Mucosa of rectum (tissue), 2 donors: ENCODE data around the gene CTU1.
A peak's percentile ranks its signal among the peaks of the same experiment; 100 is the strongest.
"Not testable (repeated sequence)": the region's sequence is repeated elsewhere in the genome, so short reads cannot be mapped to it uniquely, and the experiment has no call there.

Experiments
- H3K27ac ChIP-seq, 2 donors: one replicate each; pipeline ENCODE4 v1.7.0; 2013; ENCODE audit warnings: inconsistent platforms in 2 of 2, low read depth in 2 of 2, low read length in 2 of 2
- H3K27me3 ChIP-seq, 2 donors: one replicate each; pipeline ENCODE4 v1.7.0; 2013; ENCODE audit warnings: low read length in 2 of 2; ENCODE audit not compliant: control insufficient read depth in 2 of 2, insufficient read depth in 2 of 2
- H3K36me3 ChIP-seq, 2 donors: one replicate each; pipeline ENCODE4 v1.7.0; 2013; ENCODE audit warnings: low read length in 2 of 2; ENCODE audit not compliant: control insufficient read depth in 2 of 2, insufficient read depth in 2 of 2
- H3K4me1 ChIP-seq, 2 donors: one replicate each; pipeline ENCODE4 v1.7.0; 2013; ENCODE audit warnings: low read length in 2 of 2, mild to moderate bottlenecking in 1 of 2; ENCODE audit not compliant: control insufficient read depth in 2 of 2, insufficient read depth in 2 of 2
- H3K4me3 ChIP-seq, 2 donors: one replicate each; pipeline ENCODE4 v1.7.0; 2013; ENCODE audit warnings: low read length in 2 of 2
- H3K9ac ChIP-seq, 2 donors: one replicate each; pipeline ENCODE4 v1.7.0; 2013; ENCODE audit warnings: low read length in 2 of 2, low read depth in 1 of 2, mild to moderate bottlenecking in 1 of 2
- H3K9me3 ChIP-seq, 2 donors: one replicate each; pipeline ENCODE4 v1.7.0; 2013; ENCODE audit warnings: low read length in 2 of 2; ENCODE audit not compliant: control insufficient read depth in 2 of 2
- donor health status: healthy.
- donor health status: Normal muscosa, but diverticular disease.

CTU1 gene

GRCh38 chr19:51142809-51143475 is 34.7 kb upstream of the CTU1 start:
- H3K27me3 ChIP-seq, H3K9ac ChIP-seq, H3K9me3 ChIP-seq, H3K4me3 ChIP-seq, H3K36me3 ChIP-seq, H3K27ac ChIP-seq, H3K4me1 ChIP-seq: not testable (repeated sequence)

- no peaks in the 10 kb centered on the region for H3K27me3 ChIP-seq
- H3K4me3 ChIP-seq: peak within 1 kb of the TSS in 1 of 2 donors; percentile 7
- H3K9ac ChIP-seq: no peak within 1 kb of the TSS
- peak within 1 kb of the TSS; percentile 28 to 43 for H3K27ac ChIP-seq
- no peaks in the 10 kb centered on the region for H3K9me3 ChIP-seq
- peaks cover 2 to 3% of the 10 kb centered on the region in 2 donors for H3K4me1 ChIP-seq
- no peaks in the 10 kb centered on the region for H3K36me3 ChIP-seq
Observed at GRCh38 chr19:51142119-51142518, 33.9 kb upstream of the CTU1 start, which contains the start of gene SIGLEC7. Gene SIGLEC7, plus strand, starts transcription at chr19:51142301. Its CDS starts 69 bp downstream, at chr19:51142370.

DNA sequence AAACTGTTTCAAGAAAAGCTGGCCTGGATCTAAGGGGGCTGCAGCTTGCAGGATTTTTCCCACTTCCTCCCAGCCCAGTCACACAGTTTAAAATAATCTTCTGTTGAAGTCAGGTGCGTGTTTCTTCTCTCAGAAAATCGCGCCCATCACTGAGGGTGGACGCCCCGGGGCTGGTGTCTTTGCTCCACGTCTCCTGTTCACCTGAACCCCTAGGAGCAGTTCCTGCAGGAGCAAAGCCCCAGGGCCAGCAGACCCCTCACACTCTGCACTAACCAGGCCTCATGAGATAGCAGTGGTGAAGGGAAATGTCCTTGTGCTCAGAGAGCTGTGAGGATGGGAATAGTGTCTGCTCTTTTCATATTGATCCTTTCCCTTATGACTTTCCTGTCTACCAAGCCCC is 33.0 kb upstream of the CTU1 start:
- Histone ChIP-seq H3K36me3 (no peaks in the 10 kb centered on the region), H3K4me1 (peaks cover 2 to 3% of the 10 kb centered on the region in 2 donors), H3K27ac (no peak overlapping the region), H3K4me3 (no peak overlapping the region), H3K9ac (no peak overlapping the region), H3K9me3 (no peaks in the 10 kb centered on the region), H3K27me3 (no peaks in the 10 kb centered on the region)

GRCh38 chr19:51140441-51140840 is 32.2 kb upstream of the CTU1 start:
- no peak overlapping the region for H3K4me3 ChIP-seq
- H3K9ac ChIP-seq: no peak overlapping the region
- no peaks in the 10 kb centered on the region for H3K27me3 ChIP-seq
- H3K36me3 ChIP-seq: no peaks in the 10 kb centered on the region
- no peaks in the 10 kb centered on the region for H3K9me3 ChIP-seq
- peaks cover 2 to 3% of the 10 kb centered on the region in 2 donors for H3K4me1 ChIP-seq
- no peak overlapping the region for H3K27ac ChIP-seq

- H3K4me3 ChIP-seq: no peak overlapping the region
- no peaks in the 10 kb centered on the region for H3K36me3 ChIP-seq
- peaks cover 2 to 3% of the 10 kb centered on the region in 2 donors for H3K4me1 ChIP-seq
- no peaks in the 10 kb centered on the region for H3K27me3 ChIP-seq
- peak overlapping the region in 1 of 2 donors; percentile 62 for H3K27ac ChIP-seq
- H3K9ac ChIP-seq: no peak overlapping the region
- H3K9me3 ChIP-seq: no peaks in the 10 kb centered on the region
Observed at GRCh38 chr19:51139299-51140014, 31.2 kb upstream of the CTU1 start.

- no peaks in the 10 kb centered on the region for H3K27me3 ChIP-seq
- peaks cover 2 to 3% of the 10 kb centered on the region in 2 donors for H3K4me1 ChIP-seq
- H3K36me3 ChIP-seq: no peaks in the 10 kb centered on the region
- no peaks in the 10 kb centered on the region for H3K9me3 ChIP-seq
- H3K9ac ChIP-seq: no peak overlapping the region
- peak overlapping the region; percentile 11 to 62 for H3K27ac ChIP-seq
- no peak overlapping the region for H3K4me3 ChIP-seq
Observed at GRCh38 chr19:51138549-51138979, 30.4 kb upstream of the CTU1 start.

- peak overlapping the region; percentile 45 to 62 for H3K27ac ChIP-seq
- no peak overlapping the region for H3K4me3 ChIP-seq
- no peak overlapping the region for H3K9ac ChIP-seq
- no peaks in the 10 kb centered on the region for H3K36me3 ChIP-seq
- no peaks in the 10 kb centered on the region for H3K27me3 ChIP-seq
- peaks cover 2 to 3% of the 10 kb centered on the region in 2 donors for H3K4me1 ChIP-seq
- H3K9me3 ChIP-seq: no peaks in the 10 kb centered on the region
Observed at GRCh38 chr19:51137792-51138425, 29.7 kb upstream of the CTU1 start.

DNA sequence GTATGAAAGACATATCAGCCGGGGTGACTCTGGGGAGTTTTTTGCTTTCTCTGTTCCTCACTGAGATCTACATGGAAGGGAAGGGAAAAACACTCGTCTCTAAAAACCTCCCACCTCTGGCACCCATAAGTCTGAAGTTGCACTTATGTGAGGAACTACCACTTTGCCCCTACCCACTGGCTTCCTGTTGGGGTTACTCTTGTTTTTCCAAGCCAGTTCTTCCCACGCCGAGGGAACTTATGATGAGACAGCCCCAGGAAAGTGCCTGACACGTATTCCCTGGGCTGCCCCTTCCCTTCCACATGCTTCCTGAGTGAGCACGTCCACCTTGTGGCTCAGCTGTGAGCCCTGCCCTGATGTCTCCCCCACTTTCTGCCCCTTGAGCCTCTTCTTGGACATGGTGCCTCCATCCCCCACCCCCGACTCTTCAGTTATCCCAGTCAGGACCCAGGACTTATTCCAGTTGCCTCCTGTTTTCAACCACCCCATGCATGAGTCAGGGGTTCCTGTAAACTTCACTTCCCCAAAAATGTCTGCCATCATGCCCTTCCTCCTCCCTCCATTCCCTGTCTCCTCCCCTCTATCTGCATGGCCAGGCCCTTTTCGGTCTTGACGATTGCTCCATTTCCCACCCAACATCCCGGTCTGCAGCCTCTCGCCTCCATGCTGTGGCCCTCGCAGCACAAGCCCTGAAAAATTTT is 28.8 kb upstream of the CTU1 start:
- Histone ChIP-seq H3K27me3 (no peaks in the 10 kb centered on the region), H3K27ac (peak overlapping the region; percentile 45 to 62), H3K36me3 (no peaks in the 10 kb centered on the region), H3K4me1 (peaks cover 3% of the 10 kb centered on the region in 2 donors), H3K9me3 (no peaks in the 10 kb centered on the region), H3K9ac (no peak overlapping the region), H3K4me3 (no peak overlapping the region)

GRCh38 chr19:51135986-51136762 is 28.0 kb upstream of the CTU1 start:
- Histone ChIP-seq H3K4me1 (peaks cover 3% of the 10 kb centered on the region in 2 donors), H3K27ac (peak overlapping the region in 1 of 2 donors; percentile 16), H3K36me3 (no peaks in the 10 kb centered on the region), H3K27me3 (no peaks in the 10 kb centered on the region), H3K4me3 (no peak overlapping the region), H3K9me3 (no peaks in the 10 kb centered on the region), H3K9ac (no peak overlapping the region)
